SK-N-SH (cell line): ENCODE data around the gene NOXRED1.

Experiments
- EZH2phosphoT487 ChIP-seq: fragments of 200-600 bp; sonication (generic); IDR thresholded peaks from 2 replicates; pipeline ENCODE4 v1.6.1; 2017; ENCODE audit warnings: low read depth, mixed run types, mild to moderate bottlenecking, antibody characterized with exemption, moderate library complexity, borderline replicate concordance
- FOXJ3 ChIP-seq: sonication (generic); formaldehyde crosslinking; IDR thresholded peaks from 2 replicates; pipeline ENCODE4 v1.5.1; 2020; ENCODE audit warnings: mild to moderate bottlenecking, missing genetic modification reagents
- MAX ChIP-seq: IDR thresholded peaks from 2 replicates; pipeline ENCODE4 v1.4.0; 2012; ENCODE audit warnings: low read depth
- POLR2AphosphoS5 ChIP-seq: IDR thresholded peaks from 2 replicates; pipeline ENCODE4 v1.6.1; 2012; ENCODE audit warnings: low read depth, low read length
- REST ChIP-seq: IDR thresholded peaks from 2 replicates; pipeline ENCODE4 v1.6.1; 2012; ENCODE audit warnings: mild to moderate bottlenecking, low read depth, low read length, moderate library complexity
- SMC3 ChIP-seq: IDR thresholded peaks from 2 replicates; pipeline ENCODE4 v1.6.1; 2012; ENCODE audit warnings: low read depth, low read length, improper control_type of control experiment
- TCF12 ChIP-seq: IDR thresholded peaks from 2 replicates; pipeline ENCODE4 v1.4.0; 2012
- YY1 ChIP-seq: IDR thresholded peaks from 2 replicates; pipeline ENCODE4 v1.4.0; 2012; ENCODE audit warnings: low read depth, mild to moderate bottlenecking
- ZBTB33 ChIP-seq: IDR thresholded peaks from 2 replicates; pipeline ENCODE4 v1.4.0; 2012; ENCODE audit warnings: low read depth, borderline replicate concordance

- TF ChIP-seq EZH2phosphoT487 (no peak), SMC3 (no peak), TCF12 (no peak), ZBTB33 (no peak), MAX (no peak), FOXJ3 (CRISPR knock-in tag) (no peak), REST (no peak), YY1 (no peak), POLR2AphosphoS5 (no peak)
Measured at GRCh38 chr14:77421201-77421600, 2.1 kb downstream of the NOXRED1 start.
